GM12878 (cell line): ENCODE results near the gene RAD9A. TPM values are rescaled to one million over a fixed set of nuclear protein-coding genes. Genes with fewer than 3 reads are reported as not detected.

Source experiments
- ATAC-seq: fragments of 200-7000 bp; cut with Tn5 transposase; 3 replicates; pipeline ENCODE4 v1.9.1; 2020; ENCODE audit warnings: mild to moderate bottlenecking, moderate library complexity
- BruUV-seq: library from RNA; stranded (reverse); fragments of 400-500 nt; replicated peaks from 2 replicates; lab custom pipeline; 2021; lab: Mats Ljungman, UMichigan
- CTCF ChIA-PET: fragments of 300-600 bp; sonication (Branson Sonifier 250); formaldehyde crosslinking; extraction: SDS; loops from one replicate; lab custom pipeline; 2021; ENCODE audit warnings: inconsistent platforms; lab: Yijun Ruan, JAX
- POLR2A ChIA-PET: fragments of 350-600 bp; formaldehyde crosslinking; extraction: SDS; loops from one replicate; lab custom pipeline; 2021; ENCODE audit warnings: inconsistent platforms; lab: Charles Lee
- RAD21 ChIA-PET: fragments of 300-600 bp; sonication (Branson Sonifier 250); formaldehyde crosslinking; loops from one replicate; lab custom pipeline; 2023; ENCODE audit warnings: antibody characterized with exemption; ENCODE audit not compliant: unreplicated experiment; lab: Charles Lee
- SMC1A ChIA-PET: fragments of 300-600 bp; sonication (Branson Sonifier 250); formaldehyde crosslinking; loops from one replicate; lab custom pipeline; 2023; ENCODE audit not compliant: unreplicated experiment, uncharacterized antibody; lab: Charles Lee
- DNase-seq: peaks from one replicate; pipeline ENCODE4 v3.0.0-alpha.2; 2011; ENCODE audit warnings: low read depth, low spot score
- FAIRE-seq: peaks from 3 replicates; lab custom pipeline; 2011; peaks lifted over from hg19 to GRCh38; lab: Jason Lieb, UNC
- H2AFZ ChIP-seq: 2 replicates; pipeline ENCODE4 v1.6.0; 2011; ENCODE audit warnings: low read depth, low read length, control low read depth; ENCODE audit not compliant: control insufficient read depth
- H3K27ac ChIP-seq: 2 replicates; pipeline ENCODE4 v1.5.1; 2011; ENCODE audit warnings: control low read depth; ENCODE audit not compliant: control insufficient read depth, insufficient read depth
- H3K27me3 ChIP-seq, 2 experiments: replicated peaks in 1 of 2; 2 replicates each; pipeline versions ENCODE4 v1.6.0 to v1.6.1; 2011; ENCODE audit warnings: low read length in 1 of 2; ENCODE audit not compliant: control insufficient read depth in 2 of 2, insufficient read depth in 2 of 2
- H3K36me3 ChIP-seq, 2 experiments: 2 replicates each; pipeline ENCODE4 v1.5.1; 2011; ENCODE audit warnings: low read length in 1 of 2; ENCODE audit not compliant: control insufficient read depth in 2 of 2, insufficient read depth in 2 of 2
- H3K4me1 ChIP-seq: 2 replicates; pipeline ENCODE4 v1.6.1; 2011; ENCODE audit warnings: mild to moderate bottlenecking, low read length, moderate library complexity, mixed read lengths; ENCODE audit not compliant: control insufficient read depth, insufficient read depth
- H3K4me2 ChIP-seq: 2 replicates; pipeline ENCODE4 v1.6.0; 2011; ENCODE audit warnings: control low read depth; ENCODE audit not compliant: control insufficient read depth, insufficient read depth
- H3K4me3 ChIP-seq: fragments of 200-600 bp; sonication (generic); 2 replicates; pipeline ENCODE4 v1.5.1; 2016
- H3K79me2 ChIP-seq: 2 replicates; pipeline ENCODE4 v1.6.0; 2011; ENCODE audit warnings: low read length; ENCODE audit not compliant: control insufficient read depth, insufficient read depth
- H3K9ac ChIP-seq: 2 replicates; pipeline ENCODE4 v1.8.0; 2011; ENCODE audit warnings: low read length, control low read depth, mixed read lengths; ENCODE audit not compliant: control insufficient read depth, insufficient read depth
- H3K9me3 ChIP-seq: replicated peaks from 3 replicates; pipeline ENCODE4 v1.5.1; 2011; ENCODE audit warnings: mild to moderate bottlenecking, low read length; ENCODE audit not compliant: control insufficient read depth, insufficient read depth
- H4K20me1 ChIP-seq: 2 replicates; pipeline ENCODE4 v1.6.0; 2011; ENCODE audit not compliant: control insufficient read depth, insufficient read depth
- ATF3 ChIP-seq: IDR thresholded peaks from 2 replicates; pipeline ENCODE4 v1.6.1; 2011; ENCODE audit warnings: low read depth, mild to moderate bottlenecking, low read length, moderate library complexity, borderline replicate concordance; ENCODE audit errors: extremely low read depth
- BCLAF1 ChIP-seq: fragments of 450-650 bp; IDR thresholded peaks from 2 replicates; pipeline ENCODE4 v1.6.1; 2017; ENCODE audit warnings: antibody characterized with exemption, mild to moderate bottlenecking, moderate library complexity
- CBX5 ChIP-seq: sonication (generic); IDR thresholded peaks from 2 replicates; pipeline ENCODE4 v1.6.1; 2016; ENCODE audit warnings: low read depth, moderate library complexity, mild to moderate bottlenecking, inconsistent platforms
- CHD2 ChIP-seq: IDR thresholded peaks from 2 replicates; pipeline ENCODE4 v1.6.1; 2011; ENCODE audit warnings: low read depth, low read length, improper control_type of control experiment, borderline replicate concordance
- EZH2 ChIP-seq: IDR thresholded peaks from 2 replicates; pipeline ENCODE4 v1.6.1; 2012; ENCODE audit warnings: low read depth, mild to moderate bottlenecking, control low read depth, inconsistent platforms, low read length, borderline replicate concordance; ENCODE audit not compliant: control insufficient read depth
- FOS ChIP-seq: IDR thresholded peaks from 3 replicates; pipeline ENCODE4 v1.6.1; 2011; ENCODE audit warnings: borderline replicate concordance; ENCODE audit not compliant: insufficient read length; ENCODE audit errors: extremely low read depth
- GATAD2B ChIP-seq: fragments of 450-650 bp; conservative IDR thresholded peaks from 2 replicates; pipeline ENCODE4 v1.6.1; 2017; ENCODE audit warnings: low read depth, mild to moderate bottlenecking, moderate library complexity
- IRF3 ChIP-seq: fragments of 450-650 bp; IDR thresholded peaks from 2 replicates; pipeline ENCODE4 v1.6.1; 2014; ENCODE audit warnings: mild to moderate bottlenecking
- KAT2A ChIP-seq: conservative IDR thresholded peaks from 2 replicates; pipeline ENCODE4 v1.6.1; 2011; ENCODE audit warnings: low read depth, low read length; ENCODE audit not compliant: control insufficient read depth
- NFXL1 ChIP-seq: fragments of 450-650 bp; IDR thresholded peaks from 2 replicates; pipeline ENCODE4 v1.6.1; 2017; ENCODE audit warnings: antibody characterized with exemption, mild to moderate bottlenecking, borderline replicate concordance
- NR2C1 ChIP-seq: fragments of 450-650 bp; IDR thresholded peaks from 2 replicates; pipeline ENCODE4 v1.6.1; 2017; ENCODE audit warnings: antibody characterized with exemption, mild to moderate bottlenecking, moderate library complexity
- RELA ChIP-seq: fragments of 450-650 bp; IDR thresholded peaks from 2 replicates; pipeline ENCODE4 v1.8.0; 2014; ENCODE audit warnings: borderline replicate concordance; ENCODE audit not compliant: partially characterized antibody
- YY1 ChIP-seq: IDR thresholded peaks from 2 replicates; pipeline ENCODE4 v1.6.1; 2011; ENCODE audit warnings: low read depth, mild to moderate bottlenecking, low read length
- WGBS: methylation state at CpG from one replicate; pipeline ENCODE4 v1.1.6; 2016; ENCODE audit warnings: low lambda C conversion rate; ENCODE audit not compliant: insufficient replicate concordance, insufficient coverage; ENCODE audit errors: missing lambda C conversion rate; 5-methylcytosine and 5-hydroxymethylcytosine counted together
- in situ Hi-C: fragments of 300-500 bp; cut with MboI; formaldehyde crosslinking; loops from 9 replicates; pipeline ENCODE4 v1.14.3; 2018; ENCODE audit warnings: mixed read lengths
- intact Hi-C: fragments of 100-400 bp; cut with micrococcal nuclease; formaldehyde crosslinking; loops from one replicate; pipeline ENCODE4 v1.14.2; 2022; ENCODE audit not compliant: unreplicated experiment
- polyA plus RNA-seq, 11 experiments: library from polyadenylated mRNA; depleted of rRNA in 4 of 11; unstranded in 6 of 11; stranded (reverse) in 5 of 11; fragments of >200 nt; fragmentation: Nextera tagmentation in 4 of 11; fragmentation: Illumina TruSeq in 1 of 11; extraction: Ambion mirVana in 4 of 11; extraction: Trizol in 1 of 11; gene quantifications; 1 replicate in 1 of 11; 2 replicates in 10 of 11; pipeline versions ENCODE4 v1.2.1 to v1.2.3, GENCODE V29; 2011 to 2016; ENCODE audit warnings: inconsistent platforms in 2 of 11, missing spikeins in 2 of 11, low read depth in 1 of 11
- total RNA-seq, 4 experiments: library from RNA; depleted of rRNA in 3 of 4; stranded (reverse); fragments of >200 nt in 3 of 4; fragmentation: Illumina TruSeq in 1 of 4; extraction: Trizol in 1 of 4; gene quantifications; 2 replicates each; pipeline versions ENCODE4 v1.2.1 to v1.2.3, GENCODE V29; 2013 to 2021

Gene RAD9A
- total and polyA plus RNA-seq, 10 of the 15 experiments (the other 5 are each of a cell fraction or from before 2014, with no cell fraction given) = 1.1 to 36.2 (median 19.8) TPM

- H3K4me1 ChIP-seq = peaks cover 32% of the 10 kb centered on the region
- no peak for FAIRE-seq
- no peak overlapping the region; the same call in 1 of the 2 replicates for H3K9ac ChIP-seq
- H3K79me2 ChIP-seq = peaks cover 10% of the 10 kb centered on the region
- ChIA-PET POLR2A (interaction anchor here (0.6 to 2.0 kb wide), 6 partner anchors 15 to 92 kb away, joined by 3 to 14 read pairs (median 4); partner anchors contain the start of genes POLD4, PPP1CA and TMEM134), RAD21 (interaction anchor here (1.0 to 1.9 kb wide), 2 partner anchors 40 to 44 kb away, joined by 5 read pairs; partner anchors contain the start of gene PPP1CA), SMC1A (interaction anchor here (0.8 to 2.4 kb wide), 4 partner anchors 9 to 29 kb away, joined by 3 to 12 read pairs (median 4); no protein-coding TSS in a partner anchor), CTCF (interaction anchor here (0.7 to 1.6 kb wide), 2 partner anchors 14 to 65 kb away, joined by 3 to 5 read pairs; no protein-coding TSS in a partner anchor)
- no peak for ATAC-seq
- intact Hi-C loops = no loop called here
- H3K27ac ChIP-seq = peak overlapping the region; percentile 86
- WGBS = 85% methylated on average over 5 of the region's 5 CpGs
- H3K4me3 ChIP-seq = peak overlapping the region; percentile 76; the same call in 1 of the 2 replicates
- H2AFZ ChIP-seq = no peak overlapping the region
- H4K20me1 ChIP-seq = no peaks in the 10 kb centered on the region
- no TSS peak for BruUV-seq
- no peaks in the 10 kb centered on the region for H3K27me3 ChIP-seq
- in situ Hi-C loops = no loop called here
- peaks cover 0 to 1% of the 10 kb centered on the region in 2 experiments; a peak in 2 of 4 replicates for H3K36me3 ChIP-seq
- TF ChIP-seq CBX5 = no peak
- no peak for TF ChIP-seq GATAD2B
- TF ChIP-seq IRF3 = no peak
- no peak for TF ChIP-seq FOS
- TF ChIP-seq NR2C1 = no peak
- TF ChIP-seq YY1 = no peak
- TF ChIP-seq KAT2A = no peak
- no peak for TF ChIP-seq EZH2
- no peak for TF ChIP-seq CHD2
- no peak for TF ChIP-seq NFXL1
- no peak for TF ChIP-seq ATF3
- TF ChIP-seq RELA = no peak
- no peak for TF ChIP-seq BCLAF1
- peak overlapping the region; percentile 91 for H3K4me2 ChIP-seq
- no peak for DNase-seq
- H3K9me3 ChIP-seq = no peaks in the 10 kb centered on the region
Observed at GRCh38 chr11:67445515-67445914, 53.7 kb downstream of the RAD9A start.
